Stomach (tissue), 9 donors: Measurements from ENCODE around the gene SERINC5. TPM values are rescaled to one million over a fixed set of nuclear protein-coding genes. Genes with fewer than 3 reads are reported as not detected.

ENCODE experiments used
- DNase-seq, 2 donors: peaks; one replicate each; pipeline versions ENCODE4 v3.0.0 to v3.0.0-alpha.2; 2013 to 2019
- H3K27ac ChIP-seq, 5 donors: fragments of 200-600 bp in 4 of 5; sonication (generic) in 4 of 5; one replicate each; pipeline ENCODE4 v1.5.1; 2013 to 2019; ENCODE audit warnings: mild to moderate bottlenecking in 1 of 5, moderate library complexity in 1 of 5
- H3K27me3 ChIP-seq, 3 donors: fragments of 200-600 bp; sonication (generic); one replicate each; pipeline ENCODE4 v1.5.1; 2017 to 2019; ENCODE audit warnings: mixed run types in 1 of 3
- H3K36me3 ChIP-seq, 4 donors: fragments of 200-600 bp; sonication (generic); 1 replicate in 3 of 4; 2 replicates in 1 of 4; pipeline ENCODE4 v1.5.1; 2016 to 2019
- H3K4me1 ChIP-seq, 4 donors: fragments of 200-600 bp; sonication (generic); one replicate each; pipeline ENCODE4 v1.5.1; 2016 to 2019
- H3K4me3 ChIP-seq, 4 donors: fragments of 200-600 bp; sonication (generic) in 3 of 4; one replicate each; pipeline ENCODE4 v1.5.1; 2016 to 2019; ENCODE audit warnings: mild to moderate bottlenecking in 1 of 4
- H3K9me3 ChIP-seq, 4 donors: fragments of 200-600 bp; sonication (generic); one replicate each; pipeline ENCODE4 v1.5.1; 2016 to 2019
- EP300 ChIP-seq: sonication (generic); formaldehyde crosslinking; IDR thresholded peaks from one replicate; pipeline ENCODE4 v1.6.1; 2017; ENCODE audit warnings: antibody characterized with exemption
- POLR2A ChIP-seq, 4 donors: fragments of 450-650 bp; IDR thresholded peaks; one replicate each; pipeline ENCODE4 v1.6.1; 2016; ENCODE audit warnings: antibody characterized with exemption in 4 of 4, control low read depth in 2 of 4, mild to moderate bottlenecking in 1 of 4, moderate library complexity in 1 of 4
- POLR2AphosphoS5 ChIP-seq, 3 donors: sonication (generic); formaldehyde crosslinking; IDR thresholded peaks; one replicate each; pipeline ENCODE4 v1.6.1; 2016; ENCODE audit warnings: antibody characterized with exemption in 3 of 3
- intact Hi-C: fragments of 100-400 bp; cut with DNase I; formaldehyde crosslinking; loops from one replicate; pipeline ENCODE4 v1.15.1; 2023; ENCODE audit warnings: low total_unique reads
- polyA plus RNA-seq, 3 donors: library from polyadenylated mRNA; stranded (reverse); fragments of 200-250 nt; gene quantifications; one replicate each; pipeline ENCODE4 v1.2.3, GENCODE V29; 2013
- total RNA-seq, 5 donors: library from RNA; depleted of rRNA; stranded (reverse); fragments of >200 nt; gene quantifications; one replicate each; pipeline versions ENCODE4 v1.1.0 to v1.2.3, GENCODE V29; 2014 to 2016
- TF ChIP-seq, protein P1 (sequence below), 7 experiments: fragments of 450-650 bp in 4 of 7; fragments of 200-600 bp in 3 of 7; sonication (generic) in 3 of 7; IDR thresholded peaks; one replicate each; pipeline ENCODE4 v1.5.1; 2016 to 2019; ENCODE audit warnings: antibody characterized with exemption in 7 of 7, control low read depth in 2 of 7, mild to moderate bottlenecking in 1 of 7
- donor health status: healthy with polysubstance abuse.
- donor health status: Bipolar disorder and iron deficiency.
- donor health status: healthy.

SERINC5 gene
- total and polyA plus RNA-seq, 8 donors: 2.4 to 71.4 (median 18.7) TPM

DNA sequence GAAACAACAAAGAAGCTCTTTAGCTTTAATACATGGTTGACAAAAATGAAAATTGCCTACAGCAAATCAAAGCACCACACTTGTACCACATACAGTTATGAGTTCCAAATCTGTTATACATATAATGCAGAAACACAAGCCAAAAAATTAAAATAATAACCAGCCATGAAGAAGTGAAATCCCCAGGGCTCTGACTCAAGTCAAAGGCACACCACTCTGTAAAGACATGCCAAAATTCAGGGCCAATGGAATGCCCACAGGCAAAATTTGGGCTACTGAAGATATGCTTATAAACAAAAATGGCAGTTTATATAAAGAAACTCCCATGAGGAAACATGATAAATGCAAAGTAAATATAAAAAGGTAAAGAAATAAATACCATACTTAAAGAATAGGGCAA lies 191.7 kb downstream of the SERINC5 start:
- TF ChIP-seq, protein P1, sequence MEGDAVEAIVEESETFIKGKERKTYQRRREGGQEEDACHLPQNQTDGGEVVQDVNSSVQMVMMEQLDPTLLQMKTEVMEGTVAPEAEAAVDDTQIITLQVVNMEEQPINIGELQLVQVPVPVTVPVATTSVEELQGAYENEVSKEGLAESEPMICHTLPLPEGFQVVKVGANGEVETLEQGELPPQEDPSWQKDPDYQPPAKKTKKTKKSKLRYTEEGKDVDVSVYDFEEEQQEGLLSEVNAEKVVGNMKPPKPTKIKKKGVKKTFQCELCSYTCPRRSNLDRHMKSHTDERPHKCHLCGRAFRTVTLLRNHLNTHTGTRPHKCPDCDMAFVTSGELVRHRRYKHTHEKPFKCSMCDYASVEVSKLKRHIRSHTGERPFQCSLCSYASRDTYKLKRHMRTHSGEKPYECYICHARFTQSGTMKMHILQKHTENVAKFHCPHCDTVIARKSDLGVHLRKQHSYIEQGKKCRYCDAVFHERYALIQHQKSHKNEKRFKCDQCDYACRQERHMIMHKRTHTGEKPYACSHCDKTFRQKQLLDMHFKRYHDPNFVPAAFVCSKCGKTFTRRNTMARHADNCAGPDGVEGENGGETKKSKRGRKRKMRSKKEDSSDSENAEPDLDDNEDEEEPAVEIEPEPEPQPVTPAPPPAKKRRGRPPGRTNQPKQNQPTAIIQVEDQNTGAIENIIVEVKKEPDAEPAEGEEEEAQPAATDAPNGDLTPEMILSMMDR (IDR thresholded peaks at IDR 0.05): no peak
- TF ChIP-seq POLR2AphosphoS5 (IDR thresholded peaks at IDR 0.05) (no peak), EP300 (no peak), POLR2A (IDR thresholded peaks at IDR 0.05) (no peak)
- Histone ChIP-seq H3K27ac (no peak overlapping the region), H3K27me3 (no peaks in the 10 kb centered on the region), H3K9me3 (no peaks in the 10 kb centered on the region), H3K4me3 (no peak overlapping the region), H3K4me1 (no peaks in the 10 kb centered on the region), H3K36me3 (no peaks in the 10 kb centered on the region)
- DNase-seq: no peak
- intact Hi-C loops: no loop called here

Other genes starting within 250 kb of the SERINC5 start
- gene THBS4, start 220.7 kb downstream of the SERINC5 start, total RNA-seq: 10 to 100 TPM in 1 of 5 donors, 1 to 10 TPM in 3, not detected in 1; 5.3 to 38.2 (median 7.2) TPM
- 1 to 10 TPM in 1 of 3 donors, under 1 TPM in 2; 0.19 to 9.8 (median 0.46) TPM for gene THBS4, start 220.7 kb downstream of the SERINC5 start, polyA plus RNA-seq
- not detected for gene SPZ1, start 64.0 kb upstream of the SERINC5 start, total RNA-seq
- not detected for gene SPZ1, start 64.0 kb upstream of the SERINC5 start, polyA plus RNA-seq
- gene ZFYVE16, start 152.0 kb upstream of the SERINC5 start, total RNA-seq: 10 to 100 TPM; 22.3 to 81.3 (median 25.6) TPM
- gene ZFYVE16, start 152.0 kb upstream of the SERINC5 start, polyA plus RNA-seq: 1 to 10 TPM; 5.8 to 9.0 (median 8.1) TPM
- 10 to 100 TPM in 2 of 5 donors, 1 to 10 TPM in 1, under 1 TPM in 1, not detected in 1; 0.58 to 14.7 (median 8.8) TPM for gene FAM151B, start 232.1 kb upstream of the SERINC5 start, total RNA-seq
- under 1 TPM in 2 of 3 donors, not detected in 1; 0.56 to 0.60 TPM for gene FAM151B, start 232.1 kb upstream of the SERINC5 start, polyA plus RNA-seq